T-helper 22 cell (primary cell): ENCODE results near the gene MFAP3.
A peak's percentile ranks its signal among the peaks of the same experiment; 100 is the strongest.
"Not testable (repeated sequence)": the region's sequence is repeated elsewhere in the genome, so short reads cannot be mapped to it uniquely, and the experiment has no call there.

ENCODE experiments used
- DNase-seq: peaks from one replicate; pipeline ENCODE4 v3.0.0-alpha.2; 2020; ENCODE audit warnings: low read depth

Gene MFAP3

GRCh38 chr5:154053468-154053867 lies 14.7 kb downstream of the MFAP3 start:
- no peak for DNase-seq

GRCh38 chr5:154055201-154055600 lies 16.4 kb downstream of the MFAP3 start:
- no peak for DNase-seq

- no peak for DNase-seq
Measured at GRCh38 chr5:154058055-154059038, 19.6 kb downstream of the MFAP3 start.

- no peak for DNase-seq
Measured at GRCh38 chr5:154059039-154059430, 20.3 kb downstream of the MFAP3 start.

GRCh38 chr5:154059583-154059982 lies 20.8 kb downstream of the MFAP3 start:
- DNase-seq = no peak

- no peak for DNase-seq
Measured at GRCh38 chr5:154060606-154061005, 21.8 kb downstream of the MFAP3 start.

- no peak for DNase-seq
Measured at GRCh38 chr5:154063372-154063771, 24.6 kb downstream of the MFAP3 start.

GRCh38 chr5:154065971-154066370 lies 27.2 kb downstream of the MFAP3 start:
- no peak for DNase-seq

- not testable (repeated sequence) for DNase-seq
Measured at GRCh38 chr5:154069854-154070253, 31.1 kb downstream of the MFAP3 start.

- no peak for DNase-seq
Measured at GRCh38 chr5:154071799-154072413, 33.1 kb downstream of the MFAP3 start.

- peak; percentile 52 for DNase-seq
Measured at GRCh38 chr5:154072414-154073171, 33.8 kb downstream of the MFAP3 start.

GRCh38 chr5:154076240-154076922 lies 37.6 kb downstream of the MFAP3 start:
- no peak for DNase-seq

GRCh38 chr5:154077696-154078095 lies 38.9 kb downstream of the MFAP3 start:
- no peak for DNase-seq

- no peak for DNase-seq
Measured at GRCh38 chr5:154078272-154078671, 39.5 kb downstream of the MFAP3 start.

- DNase-seq = no peak
Measured at GRCh38 chr5:154081246-154081645, 42.5 kb downstream of the MFAP3 start.

- no peak for DNase-seq
Measured at GRCh38 chr5:154084062-154084639, 45.4 kb downstream of the MFAP3 start.

- no peak for DNase-seq
Measured at GRCh38 chr5:154086146-154086545, 47.4 kb downstream of the MFAP3 start.

GRCh38 chr5:154086641-154087040 lies 47.9 kb downstream of the MFAP3 start:
- no peak for DNase-seq

- DNase-seq = no peak
Measured at GRCh38 chr5:154087260-154087659, 48.5 kb downstream of the MFAP3 start.

- no peak for DNase-seq
Measured at GRCh38 chr5:154088801-154089200, 50.0 kb downstream of the MFAP3 start.

- no peak for DNase-seq
Measured at GRCh38 chr5:154090656-154091055, 51.9 kb downstream of the MFAP3 start.
